Transverse colon (tissue), 4 donors: ENCODE measurements around the gene DUS3L. TPM values are rescaled to one million over a fixed set of nuclear protein-coding genes. Genes with fewer than 3 reads are reported as not detected.

Experiments used
- DNase-seq: peaks from one replicate; pipeline ENCODE4 v3.0.0-alpha.2; 2019
- H3K27ac ChIP-seq, 4 donors: fragments of 200-600 bp; sonication (generic); 2 replicates each; pipeline ENCODE4 v1.5.1; 2016 to 2018; ENCODE audit warnings: inconsistent platforms in 4 of 4
- H3K27me3 ChIP-seq: fragments of 200-600 bp; sonication (generic); 2 replicates; pipeline ENCODE4 v1.5.1; 2017; ENCODE audit warnings: inconsistent platforms
- H3K36me3 ChIP-seq, 4 donors: fragments of 200-600 bp; sonication (generic); 2 replicates each; pipeline ENCODE4 v1.5.1; 2017 to 2019; ENCODE audit warnings: inconsistent platforms in 4 of 4
- H3K4me1 ChIP-seq, 4 donors: fragments of 200-600 bp; sonication (generic); 2 replicates each; pipeline ENCODE4 v1.5.1; 2017 to 2020; ENCODE audit warnings: inconsistent platforms in 4 of 4
- H3K4me3 ChIP-seq, 4 donors: fragments of 200-600 bp; sonication (generic); 1 replicate in 1 of 4; 2 replicates in 3 of 4; pipeline versions ENCODE4 v1.5.1 to v1.6.1; 2017 to 2019; ENCODE audit warnings: inconsistent platforms in 4 of 4
- H3K9me3 ChIP-seq, 2 donors: fragments of 200-600 bp; sonication (generic); 2 replicates each; pipeline ENCODE4 v1.5.1; 2017 to 2019; ENCODE audit warnings: inconsistent platforms in 2 of 2
- EP300 ChIP-seq: sonication (generic); formaldehyde crosslinking; IDR thresholded peaks from one replicate; pipeline ENCODE4 v1.6.1; 2017; ENCODE audit warnings: antibody characterized with exemption, low read depth
- POLR2A ChIP-seq: fragments of 450-650 bp; IDR thresholded peaks from one replicate; pipeline ENCODE4 v1.6.1; 2016; ENCODE audit warnings: antibody characterized with exemption, mild to moderate bottlenecking, moderate library complexity
- POLR2AphosphoS5 ChIP-seq, 3 donors: sonication (generic); formaldehyde crosslinking; IDR thresholded peaks; one replicate each; pipeline ENCODE4 v1.6.1; 2016; ENCODE audit warnings: antibody characterized with exemption in 3 of 3
- WGBS, 2 donors: methylation state at CpG; one replicate each; pipeline ENCODE4 v1.1.5; 2018; ENCODE audit warnings: low coverage in 1 of 2; 5-methylcytosine and 5-hydroxymethylcytosine counted together
- in situ Hi-C, 4 donors: fragments of 200-750 bp; cut with MboI; loops; one replicate each; pipeline versions ENCODE4 v1.15.0 to v1.15.1; 2017; ENCODE audit warnings: low sequenced_read_pairs in 3 of 4, low pct_ligation_motif_present in 1 of 4, low pct_unique_long_range_greater_than_20kb in 1 of 4
- intact Hi-C: fragments of 100-400 bp; cut with DNase I; formaldehyde crosslinking; loops from one replicate; pipeline ENCODE4 v1.15.1; 2023; ENCODE audit warnings: low total_unique reads
- total RNA-seq, 4 donors: library from RNA; depleted of rRNA; stranded (reverse); fragments of >200 nt; gene quantifications; one replicate each; pipeline ENCODE4 v1.1.0, GENCODE V29; 2016
- TF ChIP-seq, protein P1 (sequence below), 5 experiments: fragments of 200-600 bp in 3 of 5; fragments of 450-650 bp in 2 of 5; sonication (generic) in 3 of 5; IDR thresholded peaks; 1 replicate in 2 of 5; 2 replicates in 3 of 5; pipeline ENCODE4 v1.5.1; 2016 to 2017; ENCODE audit warnings: antibody characterized with exemption in 5 of 5, inconsistent platforms in 3 of 5, mild to moderate bottlenecking in 2 of 5, moderate library complexity in 1 of 5

DUS3L gene
- total RNA-seq, 4 donors from 2014 or later: 28.3 to 86.6 (median 56.6) TPM

GRCh38 chr19:5827342-5827890 is 36.5 kb upstream of the DUS3L start:
- in situ Hi-C loops (no loop called here), intact Hi-C loops (no loop called here)
- no peak for DNase-seq
- no peaks in the 10 kb centered on the region for H3K9me3 ChIP-seq
- 18 to 60% methylated on average over 2 to 37 of the region's 37 CpGs for WGBS, 2 donors
- TF ChIP-seq, protein P1, sequence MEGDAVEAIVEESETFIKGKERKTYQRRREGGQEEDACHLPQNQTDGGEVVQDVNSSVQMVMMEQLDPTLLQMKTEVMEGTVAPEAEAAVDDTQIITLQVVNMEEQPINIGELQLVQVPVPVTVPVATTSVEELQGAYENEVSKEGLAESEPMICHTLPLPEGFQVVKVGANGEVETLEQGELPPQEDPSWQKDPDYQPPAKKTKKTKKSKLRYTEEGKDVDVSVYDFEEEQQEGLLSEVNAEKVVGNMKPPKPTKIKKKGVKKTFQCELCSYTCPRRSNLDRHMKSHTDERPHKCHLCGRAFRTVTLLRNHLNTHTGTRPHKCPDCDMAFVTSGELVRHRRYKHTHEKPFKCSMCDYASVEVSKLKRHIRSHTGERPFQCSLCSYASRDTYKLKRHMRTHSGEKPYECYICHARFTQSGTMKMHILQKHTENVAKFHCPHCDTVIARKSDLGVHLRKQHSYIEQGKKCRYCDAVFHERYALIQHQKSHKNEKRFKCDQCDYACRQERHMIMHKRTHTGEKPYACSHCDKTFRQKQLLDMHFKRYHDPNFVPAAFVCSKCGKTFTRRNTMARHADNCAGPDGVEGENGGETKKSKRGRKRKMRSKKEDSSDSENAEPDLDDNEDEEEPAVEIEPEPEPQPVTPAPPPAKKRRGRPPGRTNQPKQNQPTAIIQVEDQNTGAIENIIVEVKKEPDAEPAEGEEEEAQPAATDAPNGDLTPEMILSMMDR (IDR thresholded peaks at IDR 0.05): no peak
- TF ChIP-seq EP300 (no peak), POLR2A (no peak), POLR2AphosphoS5 (IDR thresholded peaks at IDR 0.05) (no peak)
- peak overlapping the region; percentile 82 to 96 (median 90) for H3K27ac ChIP-seq
- peaks cover 9 to 38% (median 30%) of the 10 kb centered on the region in 4 donors for H3K4me1 ChIP-seq
- no peaks in the 10 kb centered on the region for H3K27me3 ChIP-seq
- H3K36me3 ChIP-seq: no peaks in the 10 kb centered on the region
- H3K4me3 ChIP-seq: peak overlapping the region in 3 of 4 donors; percentile 29 to 50 (median 35)

DNA sequence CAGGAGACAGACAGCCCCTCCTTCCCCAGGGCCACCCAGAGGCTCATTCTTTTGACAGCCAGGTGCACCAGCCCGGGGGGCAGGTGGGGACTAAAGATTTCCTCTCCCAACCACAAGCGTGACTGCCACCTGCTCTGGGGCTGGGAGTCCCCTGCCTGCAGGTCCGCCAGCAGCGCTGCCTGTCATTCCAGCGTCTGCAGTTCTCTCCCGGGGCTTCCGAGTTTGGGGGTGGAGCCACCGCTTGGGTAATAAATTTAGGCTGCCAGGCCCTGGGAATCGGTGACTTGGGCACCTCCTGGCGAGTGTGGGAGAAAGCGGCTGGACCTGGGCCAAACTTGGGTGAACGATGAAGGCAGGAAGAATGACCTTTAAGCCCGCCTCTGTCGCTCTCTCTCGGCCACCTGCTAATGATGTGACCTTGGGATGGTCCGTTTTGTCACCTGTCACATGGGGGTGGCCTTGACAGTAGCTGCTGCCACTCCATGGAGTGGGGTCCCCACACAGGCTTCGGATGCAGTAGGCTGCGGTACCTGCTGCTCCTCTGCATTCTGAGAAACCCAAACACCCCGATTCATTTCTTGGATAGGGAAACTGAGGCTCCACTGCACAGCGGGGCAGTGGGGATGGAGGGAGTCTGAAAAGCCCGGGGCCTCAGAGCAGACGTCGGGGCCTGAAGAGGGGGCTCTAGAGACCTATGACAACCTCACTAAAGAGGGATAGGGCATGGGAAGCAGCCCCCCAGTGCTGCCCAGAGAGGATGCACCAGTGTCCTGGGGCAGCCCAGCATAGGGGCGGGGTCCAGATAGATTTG is 35.8 kb upstream of the DUS3L start:
- 10 to 22% methylated on average over 4 to 24 of the region's 24 CpGs for WGBS, 2 donors
- in situ Hi-C loops: no loop called here

DNA sequence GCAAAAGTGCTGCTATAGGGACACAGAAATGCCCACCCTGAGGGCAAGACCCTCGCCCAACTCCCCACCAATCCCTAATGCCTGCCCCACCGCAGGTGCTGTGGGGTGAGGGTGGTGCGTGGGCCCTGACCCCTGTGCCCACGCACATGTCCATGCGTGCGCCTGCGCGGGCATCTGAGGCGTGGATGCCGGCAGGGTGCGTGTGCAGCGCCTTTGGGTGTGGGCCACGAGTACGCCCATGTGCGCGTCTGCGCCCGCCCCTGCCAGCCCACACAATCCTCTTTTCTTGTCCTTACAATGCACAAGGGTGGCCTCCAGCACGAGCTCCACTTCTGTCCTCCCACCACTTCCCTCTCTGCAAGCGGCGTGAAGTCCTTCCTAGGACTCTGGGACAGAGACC is 34.2 kb upstream of the DUS3L start:
- in situ Hi-C loops: no loop called here
- Histone ChIP-seq H3K4me3 (no peak overlapping the region), H3K27ac (no peak overlapping the region), H3K27me3 (no peaks in the 10 kb centered on the region), H3K9me3 (no peaks in the 10 kb centered on the region), H3K4me1 (peaks cover 9 to 42% (median 32%) of the 10 kb centered on the region in 4 donors), H3K36me3 (no peaks in the 10 kb centered on the region)
- intact Hi-C loops: no loop called here
- DNase-seq: no peak
- TF ChIP-seq EP300: no peak
- TF ChIP-seq POLR2A: no peak
- TF ChIP-seq POLR2AphosphoS5 (IDR thresholded peaks at IDR 0.05): no peak
- TF ChIP-seq, protein P1 (IDR thresholded peaks at IDR 0.05): no peak
- 91% methylated on average over 21 of the region's 21 CpGs; no CpG with 5 or more reads in 1 of the 2 donors for WGBS, 2 donors

More for the DNA sequence above, 35.8 kb upstream of the DUS3L start:
- intact Hi-C loops: no loop called here
- TF ChIP-seq EP300 (no peak), POLR2A (no peak), POLR2AphosphoS5 (IDR thresholded peaks at IDR 0.05) (peak in 1 of 3 donors; percentile 41)
- TF ChIP-seq, protein P1 (IDR thresholded peaks at IDR 0.05): peak in 3 of 5 experiments; percentile 19 to 37 (median 24)
- no peaks in the 10 kb centered on the region for H3K27me3 ChIP-seq
- H3K4me1 ChIP-seq: peaks cover 9 to 42% (median 32%) of the 10 kb centered on the region in 4 donors
- no peaks in the 10 kb centered on the region for H3K36me3 ChIP-seq
- H3K9me3 ChIP-seq: no peaks in the 10 kb centered on the region
- H3K27ac ChIP-seq: peak overlapping the region; percentile 82 to 96 (median 90)
- no peak overlapping the region for H3K4me3 ChIP-seq
- peak; percentile 88 for DNase-seq

DNA sequence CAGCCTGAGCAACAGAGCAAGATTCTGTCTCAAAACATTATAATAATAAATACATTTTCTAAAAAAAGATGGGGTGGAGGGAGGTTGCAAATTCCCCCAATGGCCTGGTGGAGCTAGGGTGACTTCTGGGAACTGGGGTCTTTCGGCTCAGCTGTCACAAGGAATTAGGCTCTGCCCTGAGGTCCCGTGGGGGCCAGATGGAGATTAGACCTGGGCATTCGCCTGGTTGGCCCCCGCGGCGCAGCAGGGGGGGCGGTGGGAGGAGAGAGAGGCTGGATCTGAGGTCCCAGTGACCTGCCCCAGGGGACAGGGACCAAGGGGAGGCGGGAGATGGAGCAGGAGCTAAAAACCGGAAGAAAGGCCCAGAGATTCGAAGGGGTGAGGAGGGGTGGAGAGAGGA is 33.8 kb upstream of the DUS3L start:
- intact Hi-C loops: no loop called here
- no peak for DNase-seq
- no peak overlapping the region for H3K4me3 ChIP-seq
- in situ Hi-C loops: no loop called here
- 84% methylated on average over 10 of the region's 10 CpGs; no CpG with 5 or more reads in 1 of the 2 donors for WGBS, 2 donors
- no peaks in the 10 kb centered on the region for H3K36me3 ChIP-seq
- H3K27me3 ChIP-seq: no peaks in the 10 kb centered on the region
- no peaks in the 10 kb centered on the region for H3K9me3 ChIP-seq
- H3K4me1 ChIP-seq: peaks cover 9 to 42% (median 31%) of the 10 kb centered on the region in 4 donors
- TF ChIP-seq, protein P1 (IDR thresholded peaks at IDR 0.05): no peak
- no peak for TF ChIP-seq EP300
- TF ChIP-seq POLR2A: no peak
- TF ChIP-seq POLR2AphosphoS5 (IDR thresholded peaks at IDR 0.05): no peak
- H3K27ac ChIP-seq: no peak overlapping the region
